HepG2 (cell line): Measurements from ENCODE around the gene DNAAF3. TPM values are rescaled to one million over a fixed set of nuclear protein-coding genes. Genes with fewer than 3 reads are reported as not detected.
A peak's percentile ranks its signal among the peaks of the same experiment; 100 is the strongest.

ENCODE experiments used
- DBP ChIP-seq: sonication (generic); formaldehyde crosslinking; IDR thresholded peaks from 2 replicates; pipeline ENCODE4 v1.4.0; 2020; ENCODE audit warnings: missing genetic modification reagents; ENCODE audit errors: not compliant biosample characterization
- ESRRA ChIP-seq: sonication (generic); formaldehyde crosslinking; IDR thresholded peaks from 2 replicates; pipeline ENCODE4 v1.5.1; 2020; ENCODE audit warnings: mild to moderate bottlenecking, low read depth, missing genetic modification reagents
- HES4 ChIP-seq: sonication (generic); formaldehyde crosslinking; IDR thresholded peaks from 2 replicates; pipeline ENCODE4 v1.9.0; 2021; ENCODE audit warnings: mild to moderate bottlenecking, missing genetic modification reagents, borderline replicate concordance
- HOXA7 ChIP-seq: sonication (generic); formaldehyde crosslinking; IDR thresholded peaks from 2 replicates; pipeline ENCODE4 v1.8.1; 2022; ENCODE audit warnings: mild to moderate bottlenecking, missing genetic modification reagents, moderate library complexity
- KAT8 ChIP-seq: IDR thresholded peaks from 2 replicates; pipeline ENCODE4 v1.6.1; 2016; ENCODE audit warnings: missing genetic modification reagents, missing compliant biosample characterization
- NKX3-1 ChIP-seq: sonication (generic); formaldehyde crosslinking; IDR thresholded peaks from 2 replicates; pipeline ENCODE4 v1.5.0; 2020; ENCODE audit warnings: missing genetic modification reagents
- PHF5A ChIP-seq: IDR thresholded peaks from one replicate; pipeline ENCODE4 v1.6.1; 2018; ENCODE audit warnings: low read depth, missing genetic modification reagents; ENCODE audit not compliant: unreplicated experiment
- RELA ChIP-seq: sonication (generic); formaldehyde crosslinking; IDR thresholded peaks from 2 replicates; pipeline ENCODE4 v1.4.0; 2020; ENCODE audit warnings: missing genetic modification reagents
- REXO4 ChIP-seq: sonication (generic); formaldehyde crosslinking; IDR thresholded peaks from 2 replicates; pipeline ENCODE4 v1.8.0; 2022; ENCODE audit warnings: missing genetic modification reagents, mild to moderate bottlenecking, borderline replicate concordance
- SETDB1 ChIP-seq: sonication (generic); formaldehyde crosslinking; IDR thresholded peaks from 2 replicates; pipeline ENCODE4 v1.5.1; 2020; ENCODE audit warnings: missing genetic modification reagents, mild to moderate bottlenecking, borderline replicate concordance
- SP2 ChIP-seq: sonication (generic); formaldehyde crosslinking; IDR thresholded peaks from 2 replicates; pipeline ENCODE4 v1.5.1; 2020; ENCODE audit warnings: mild to moderate bottlenecking, missing genetic modification reagents
- SYNCRIP ChIP-seq: fragments of 200-400 bp; formaldehyde crosslinking; IDR thresholded peaks from 2 replicates; pipeline ENCODE4 v1.6.1; 2018; ENCODE audit warnings: mild to moderate bottlenecking, low read depth, low read length; ENCODE audit not compliant: insufficient read depth
- TEAD3 ChIP-seq: optimal IDR thresholded peaks from 2 replicates; pipeline ENCODE3; 2016; ENCODE audit warnings: borderline replicate concordance
- ZC3H13 ChIP-seq: sonication (generic); formaldehyde crosslinking; IDR thresholded peaks from 2 replicates; pipeline ENCODE4 v1.8.1; 2023; ENCODE audit warnings: mild to moderate bottlenecking, missing genetic modification reagents, moderate library complexity
- ZNF547 ChIP-seq: sonication (generic); formaldehyde crosslinking; IDR thresholded peaks from 2 replicates; pipeline ENCODE4 v1.5.1; 2020; ENCODE audit warnings: mild to moderate bottlenecking, missing genetic modification reagents
- ZNF605 ChIP-seq: sonication (generic); formaldehyde crosslinking; IDR thresholded peaks from 2 replicates; pipeline ENCODE4 v1.8.0; 2022; ENCODE audit warnings: mild to moderate bottlenecking, missing genetic modification reagents
- ZNF660 ChIP-seq: sonication (generic); formaldehyde crosslinking; IDR thresholded peaks from 2 replicates; pipeline ENCODE4 v1.5.1; 2020; ENCODE audit warnings: mild to moderate bottlenecking, low read depth, missing genetic modification reagents, borderline replicate concordance
- polyA plus RNA-seq, 8 experiments: library from polyadenylated mRNA; depleted of rRNA in 3 of 8; stranded (reverse) in 7 of 8; unstranded in 1 of 8; fragments of >200 nt; fragmentation: Illumina TruSeq in 4 of 8; extraction: Trizol in 4 of 8; gene quantifications; 2 replicates each; pipeline versions ENCODE4 v1.2.1 to v1.2.3, GENCODE V29; 2011 to 2016; ENCODE audit warnings: low read depth in 4 of 8, missing spikeins in 1 of 8, mixed read lengths in 1 of 8; ENCODE audit not compliant: insufficient read depth in 1 of 8
- total RNA-seq, 5 experiments: library from RNA; depleted of rRNA; stranded (reverse); fragments of >200 nt; fragmentation: Illumina TruSeq; extraction: Trizol; gene quantifications; 2 replicates each; pipeline ENCODE4 v1.2.3, GENCODE V29; 2016; ENCODE audit warnings: low read depth in 1 of 5
- TF ChIP-seq, protein P1 (sequence below): IDR thresholded peaks from 2 replicates; pipeline ENCODE4 v1.6.1; 2016; ENCODE audit warnings: control low read depth
- TF ChIP-seq, protein P2 (sequence below): sonication (generic); formaldehyde crosslinking; IDR thresholded peaks from 2 replicates; pipeline ENCODE4 v1.8.1; 2023; ENCODE audit warnings: mild to moderate bottlenecking, inconsistent platforms, moderate library complexity, missing genetic modification reagents, borderline replicate concordance
- TF ChIP-seq, protein P3 (sequence below): IDR thresholded peaks from 2 replicates; pipeline ENCODE4 v1.6.1; 2016; ENCODE audit warnings: missing genetic modification reagents, missing compliant biosample characterization
- TF ChIP-seq, protein P4 (sequence below): sonication (generic); formaldehyde crosslinking; IDR thresholded peaks from 2 replicates; pipeline ENCODE4 v1.4.0; 2020; ENCODE audit warnings: missing genetic modification reagents, mild to moderate bottlenecking, borderline replicate concordance
- TF ChIP-seq, protein P5 (sequence below): sonication (generic); IDR thresholded peaks from 2 replicates; pipeline ENCODE4 v1.6.1; 2016; ENCODE audit warnings: low read depth, borderline replicate concordance

Gene DNAAF3
- total and polyA plus RNA-seq, 2 of the 13 experiments (the other 11 are each of a cell fraction or from before 2014, with no cell fraction given) = 0.30 to 0.40 TPM

DNA sequence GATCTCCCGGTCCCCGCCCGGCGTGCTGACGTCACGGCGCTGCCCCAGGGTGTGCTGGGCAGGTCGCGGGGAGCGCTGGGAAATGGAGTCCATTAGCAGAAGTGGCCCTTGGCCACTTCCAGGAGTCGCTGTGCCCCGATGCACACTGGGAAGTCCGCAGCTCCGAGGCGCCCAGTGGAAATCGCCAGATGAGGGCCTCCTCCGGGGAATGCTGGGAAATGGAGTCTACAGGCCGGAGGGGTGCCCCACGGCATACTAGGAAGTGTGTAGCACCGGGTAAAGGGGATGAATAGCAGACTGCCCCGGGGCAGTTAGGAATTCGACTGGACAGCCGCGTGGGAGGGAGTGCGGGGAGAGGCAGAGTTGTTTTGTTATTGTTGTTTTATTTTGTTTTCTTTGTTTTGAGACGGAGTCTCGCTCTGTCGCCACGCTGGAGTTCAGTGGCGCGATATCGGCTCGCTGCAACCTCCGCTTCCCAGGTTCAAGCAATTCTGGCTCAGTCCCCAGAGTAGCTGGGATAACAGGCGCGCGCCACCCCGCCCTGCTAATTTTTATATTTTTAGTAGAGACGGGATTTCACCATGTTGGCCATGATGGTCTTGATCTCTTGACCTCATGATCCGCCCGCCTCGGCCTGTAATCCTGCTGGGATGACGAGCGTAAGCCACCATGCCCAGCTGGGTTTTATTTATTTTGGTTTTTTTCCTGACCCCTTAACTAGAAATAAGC is 48.6 kb downstream of the DNAAF3 start (continued):
- TF ChIP-seq, protein P1, sequence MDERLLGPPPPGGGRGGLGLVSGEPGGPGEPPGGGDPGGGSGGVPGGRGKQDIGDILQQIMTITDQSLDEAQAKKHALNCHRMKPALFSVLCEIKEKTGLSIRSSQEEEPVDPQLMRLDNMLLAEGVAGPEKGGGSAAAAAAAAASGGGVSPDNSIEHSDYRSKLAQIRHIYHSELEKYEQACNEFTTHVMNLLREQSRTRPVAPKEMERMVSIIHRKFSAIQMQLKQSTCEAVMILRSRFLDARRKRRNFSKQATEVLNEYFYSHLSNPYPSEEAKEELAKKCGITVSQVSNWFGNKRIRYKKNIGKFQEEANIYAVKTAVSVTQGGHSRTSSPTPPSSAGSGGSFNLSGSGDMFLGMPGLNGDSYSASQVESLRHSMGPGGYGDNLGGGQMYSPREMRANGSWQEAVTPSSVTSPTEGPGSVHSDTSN (CRISPR knock-in tag) = no peak
- TF ChIP-seq ZNF547 (CRISPR knock-in tag) = no peak
- TF ChIP-seq KAT8 (CRISPR knock-in tag) = peak; percentile 85
- TF ChIP-seq ZC3H13 (CRISPR knock-in tag) = no peak
- TF ChIP-seq, protein P2, sequence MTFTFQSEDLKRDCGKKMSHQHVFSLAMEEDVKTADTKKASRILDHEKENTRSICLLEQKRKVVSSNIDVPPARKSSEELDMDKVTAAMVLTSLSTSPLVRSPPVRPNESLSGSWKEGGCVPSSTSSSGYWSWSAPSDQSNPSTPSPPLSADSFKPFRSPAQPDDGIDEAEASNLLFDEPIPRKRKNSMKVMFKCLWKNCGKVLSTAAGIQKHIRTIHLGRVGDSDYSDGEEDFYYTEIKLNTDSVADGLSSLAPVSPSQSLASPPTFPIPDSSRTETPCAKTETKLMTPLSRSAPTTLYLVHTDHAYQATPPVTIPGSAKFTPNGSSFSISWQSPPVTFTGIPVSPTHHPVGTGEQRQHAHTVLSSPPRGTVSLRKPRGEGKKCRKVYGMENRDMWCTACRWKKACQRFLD (CRISPR knock-in tag) = no peak
- TF ChIP-seq SYNCRIP = no peak
- TF ChIP-seq, protein P3, sequence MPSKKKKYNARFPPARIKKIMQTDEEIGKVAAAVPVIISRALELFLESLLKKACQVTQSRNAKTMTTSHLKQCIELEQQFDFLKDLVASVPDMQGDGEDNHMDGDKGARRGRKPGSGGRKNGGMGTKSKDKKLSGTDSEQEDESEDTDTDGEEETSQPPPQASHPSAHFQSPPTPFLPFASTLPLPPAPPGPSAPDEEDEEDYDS (CRISPR knock-in tag) = peak; percentile 54; the same call in 1 of the 2 replicates
- peak; percentile 59 for TF ChIP-seq ZNF605 (CRISPR knock-in tag)
- no peak for TF ChIP-seq HES4
- TF ChIP-seq REXO4 (CRISPR knock-in tag) = no peak
- TF ChIP-seq, protein P4, sequence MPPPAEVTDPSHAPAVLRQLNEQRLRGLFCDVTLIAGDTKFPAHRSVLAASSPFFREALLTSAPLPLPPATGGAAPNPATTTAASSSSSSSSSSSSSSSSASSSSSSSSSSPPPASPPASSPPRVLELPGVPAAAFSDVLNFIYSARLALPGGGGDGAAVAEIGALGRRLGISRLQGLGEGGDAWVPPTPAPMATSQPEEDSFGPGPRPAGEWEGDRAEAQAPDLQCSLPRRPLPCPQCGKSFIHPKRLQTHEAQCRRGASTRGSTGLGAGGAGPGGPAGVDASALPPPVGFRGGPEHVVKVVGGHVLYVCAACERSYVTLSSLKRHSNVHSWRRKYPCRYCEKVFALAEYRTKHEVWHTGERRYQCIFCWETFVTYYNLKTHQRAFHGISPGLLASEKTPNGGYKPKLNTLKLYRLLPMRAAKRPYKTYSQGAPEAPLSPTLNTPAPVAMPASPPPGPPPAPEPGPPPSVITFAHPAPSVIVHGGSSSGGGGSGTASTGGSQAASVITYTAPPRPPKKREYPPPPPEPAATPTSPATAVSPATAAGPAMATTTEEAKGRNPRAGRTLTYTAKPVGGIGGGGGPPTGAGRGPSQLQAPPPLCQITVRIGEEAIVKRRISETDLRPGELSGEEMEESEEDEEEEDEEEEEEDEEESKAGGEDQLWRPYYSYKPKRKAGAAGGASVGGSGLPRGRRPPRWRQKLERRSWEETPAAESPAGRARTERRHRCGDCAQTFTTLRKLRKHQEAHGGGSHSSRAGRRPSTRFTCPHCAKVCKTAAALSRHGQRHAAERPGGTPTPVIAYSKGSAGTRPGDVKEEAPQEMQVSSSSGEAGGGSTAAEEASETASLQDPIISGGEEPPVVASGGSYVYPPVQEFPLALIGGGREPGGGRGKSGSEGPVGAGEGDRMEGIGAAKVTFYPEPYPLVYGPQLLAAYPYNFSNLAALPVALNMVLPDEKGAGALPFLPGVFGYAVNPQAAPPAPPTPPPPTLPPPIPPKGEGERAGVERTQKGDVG (CRISPR knock-in tag) = no peak
- TF ChIP-seq ESRRA (CRISPR knock-in tag) = no peak
- TF ChIP-seq PHF5A = peak; percentile 64
- TF ChIP-seq RELA (CRISPR knock-in tag) = no peak
- no peak for TF ChIP-seq HOXA7 (CRISPR knock-in tag)
- no peak for TF ChIP-seq SETDB1 (CRISPR knock-in tag)
- no peak for TF ChIP-seq NKX3-1
- TF ChIP-seq, protein P5, sequence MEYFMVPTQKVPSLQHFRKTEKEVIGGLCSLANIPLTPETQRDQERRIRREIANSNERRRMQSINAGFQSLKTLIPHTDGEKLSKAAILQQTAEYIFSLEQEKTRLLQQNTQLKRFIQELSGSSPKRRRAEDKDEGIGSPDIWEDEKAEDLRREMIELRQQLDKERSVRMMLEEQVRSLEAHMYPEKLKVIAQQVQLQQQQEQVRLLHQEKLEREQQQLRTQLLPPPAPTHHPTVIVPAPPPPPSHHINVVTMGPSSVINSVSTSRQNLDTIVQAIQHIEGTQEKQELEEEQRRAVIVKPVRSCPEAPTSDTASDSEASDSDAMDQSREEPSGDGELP = peak; percentile 60; the same call in 1 of the 2 replicates
- no peak for TF ChIP-seq SP2
- TF ChIP-seq ZNF660 (CRISPR knock-in tag) = no peak
- peak; percentile 67 for TF ChIP-seq TEAD3 (CRISPR knock-in tag)
- TF ChIP-seq DBP (CRISPR knock-in tag) = no peak
